HCT116 (cell line): ENCODE results near the gene CENPE. TPM values are rescaled to one million over a fixed set of nuclear protein-coding genes. Genes with fewer than 3 reads are reported as not detected.

Experiments
- ATAC-seq: fragments of 200-7000 bp; cut with Tn5 transposase; 2 replicates; pipeline ENCODE4 v1.9.1; 2020; ENCODE audit warnings: mild to moderate bottlenecking, moderate library complexity
- BruUV-seq: library from RNA; stranded (reverse); fragments of 400-500 nt; replicated peaks from 2 replicates; lab custom pipeline; 2021; lab: Mats Ljungman, UMichigan
- CTCF ChIA-PET: fragments of 300-600 bp; sonication (Branson Sonifier 250); formaldehyde crosslinking; loops from one replicate; lab custom pipeline; 2021; ENCODE audit warnings: antibody characterized with exemption; lab: Charles Lee
- POLR2A ChIA-PET: fragments of 300-600, 350-600 bp; sonication (Branson Sonifier 250); formaldehyde crosslinking; loops from one replicate; lab custom pipeline; 2021; ENCODE audit warnings: antibody characterized with exemption; lab: Charles Lee
- RAD21 ChIA-PET, 2 experiments: fragments of 300-600 bp; sonication (Branson Sonifier 250); formaldehyde crosslinking; loops; one replicate each; lab custom pipeline; 2023; ENCODE audit warnings: low total read pairs in 2 of 2; ENCODE audit not compliant: uncharacterized antibody in 2 of 2, unreplicated experiment in 2 of 2, low non-redundant PET in 1 of 2; lab: Charles Lee
- DNase-seq: peaks from one replicate; pipeline ENCODE4 v3.0.0-alpha.2; 2010; ENCODE audit warnings: low read depth, low spot score
- H2AFZ ChIP-seq: fragments of 200-600 bp; shearing (Covaris generic), sonication (generic); 2 replicates; pipeline ENCODE4 v1.6.1; 2017; ENCODE audit warnings: low read depth, mixed run types, mixed read lengths, antibody characterized with exemption, low read length; ENCODE audit not compliant: poor library complexity, severe bottlenecking
- H3K27ac ChIP-seq: 2 replicates; pipeline ENCODE4 v1.5.1; 2012; ENCODE audit warnings: low read depth, low read length
- H3K27me3 ChIP-seq: fragments of 200-600 bp; sonication (generic); 2 replicates; pipeline ENCODE4 v1.6.1; 2016; ENCODE audit warnings: mixed run types, low read length, mixed read lengths; ENCODE audit not compliant: insufficient read depth
- H3K36me3 ChIP-seq, 2 experiments: fragments of 200-500 bp in 1 of 2; fragments of 200-600 bp in 1 of 2; sonication (Bioruptor generic) in 1 of 2; sonication (generic) in 1 of 2; 2 replicates each; pipeline versions ENCODE4 v1.5.1 to v1.6.1; 2014 to 2016; ENCODE audit warnings: low read length in 2 of 2, inconsistent platforms in 1 of 2, mixed read lengths in 1 of 2, mixed run types in 1 of 2; ENCODE audit not compliant: insufficient read depth in 2 of 2, control insufficient read depth in 1 of 2
- H3K4me1 ChIP-seq, 2 experiments: fragments of 200-600 bp in 1 of 2; sonication (generic) in 1 of 2; 2 replicates each; pipeline versions ENCODE4 v1.5.1 to v1.6.1; 2012 to 2017; ENCODE audit warnings: low read length in 2 of 2, inconsistent platforms in 1 of 2, mild to moderate bottlenecking in 1 of 2, mixed read lengths in 1 of 2, mixed run types in 1 of 2, moderate library complexity in 1 of 2; ENCODE audit not compliant: insufficient read depth in 2 of 2, control insufficient read depth in 1 of 2
- H3K4me2 ChIP-seq: fragments of 200-600 bp; sonication (generic); 2 replicates; pipeline ENCODE4 v1.6.1; 2017; ENCODE audit warnings: mixed run types, low read length, mixed read lengths
- H3K4me3 ChIP-seq, 2 experiments: fragments of 200-600 bp in 1 of 2; sonication (generic) in 1 of 2; replicated peaks in 1 of 2; 2 replicates each; pipeline ENCODE4 v1.5.1; 2011 to 2016; ENCODE audit warnings: low read length in 2 of 2, control low read depth in 1 of 2, low read depth in 1 of 2, mild to moderate bottlenecking in 1 of 2, mixed read lengths in 1 of 2, mixed run types in 1 of 2
- H3K79me2 ChIP-seq: fragments of 200-600 bp; sonication (generic); 2 replicates; pipeline ENCODE4 v1.6.1; 2017; ENCODE audit warnings: mild to moderate bottlenecking, mixed run types, low read length, moderate library complexity, mixed read lengths; ENCODE audit not compliant: insufficient read depth
- H3K9ac ChIP-seq: fragments of 200-600 bp; sonication (generic); 2 replicates; pipeline ENCODE4 v1.6.1; 2016; ENCODE audit warnings: low read length, mixed read lengths
- H3K9me2 ChIP-seq: fragments of 200-600 bp; sonication (generic), shearing (Covaris generic); 2 replicates; pipeline ENCODE4 v1.6.1; 2017; ENCODE audit warnings: mixed run types, mild to moderate bottlenecking, moderate library complexity; ENCODE audit not compliant: insufficient read depth
- H3K9me3 ChIP-seq, 2 experiments: fragments of 200-500 bp in 1 of 2; fragments of 200-600 bp in 1 of 2; sonication (Bioruptor generic) in 1 of 2; sonication (generic) in 1 of 2; 2 replicates each; pipeline ENCODE4 v1.6.1; 2014 to 2017; ENCODE audit warnings: low read length in 2 of 2, mixed read lengths in 2 of 2, inconsistent platforms in 1 of 2, low read depth in 1 of 2, mild to moderate bottlenecking in 1 of 2, mixed run types in 1 of 2, moderate library complexity in 1 of 2; ENCODE audit not compliant: control insufficient read depth in 1 of 2, insufficient read depth in 1 of 2
- H4K20me1 ChIP-seq: fragments of 200-600 bp; sonication (generic), shearing (Covaris generic); 2 replicates; pipeline ENCODE4 v1.6.1; 2017; ENCODE audit warnings: mixed run types, mild to moderate bottlenecking, moderate library complexity; ENCODE audit not compliant: insufficient read depth
- ATF3 ChIP-seq: IDR thresholded peaks from 2 replicates; pipeline ENCODE4 v1.6.1; 2012
- CEBPB ChIP-seq: IDR thresholded peaks from 2 replicates; pipeline ENCODE4 v1.6.1; 2012; ENCODE audit warnings: low read depth
- CTCF ChIP-seq, 3 experiments: fragments of 200-600 bp in 1 of 3; sonication (generic) in 1 of 3; IDR thresholded peaks in 2 of 3; conservative IDR thresholded peaks in 1 of 3; 2 replicates each; pipeline ENCODE4 v1.5.1; 2012 to 2017; ENCODE audit warnings: low read depth in 2 of 3, low read length in 2 of 3, antibody characterized with exemption in 1 of 3, borderline replicate concordance in 1 of 3, control low read depth in 1 of 3, mild to moderate bottlenecking in 1 of 3, mixed read lengths in 1 of 3, mixed run types in 1 of 3, moderate library complexity in 1 of 3; ENCODE audit not compliant: insufficient read depth in 1 of 3
- ELF1 ChIP-seq: IDR thresholded peaks from 2 replicates; pipeline ENCODE4 v1.6.1; 2012; ENCODE audit warnings: low read depth, borderline replicate concordance
- EZH2phosphoT487 ChIP-seq: fragments of 200-600 bp; IDR thresholded peaks from 2 replicates; pipeline ENCODE4 v1.6.1; 2018; ENCODE audit warnings: antibody characterized with exemption, borderline replicate concordance
- RAD21 ChIP-seq: IDR thresholded peaks from 2 replicates; pipeline ENCODE4 v1.6.1; 2012; ENCODE audit warnings: low read depth, mild to moderate bottlenecking
- REST ChIP-seq: IDR thresholded peaks from 2 replicates; pipeline ENCODE4 v1.6.1; 2012; ENCODE audit warnings: low read depth
- SIN3A ChIP-seq: IDR thresholded peaks from 2 replicates; pipeline ENCODE4 v1.6.1; 2012; ENCODE audit warnings: low read depth
- ZBTB33 ChIP-seq: IDR thresholded peaks from 2 replicates; pipeline ENCODE4 v1.6.1; 2011; ENCODE audit warnings: mild to moderate bottlenecking, low read length, moderate library complexity; ENCODE audit not compliant: insufficient replicate concordance; ENCODE audit errors: extremely low read depth
- ZNF274 ChIP-seq: fragments of 200-500 bp; sonication (Bioruptor generic); IDR thresholded peaks from 2 replicates; pipeline ENCODE4 v1.6.1; 2014; ENCODE audit warnings: mild to moderate bottlenecking, low read depth, low read length, inconsistent platforms
- intact Hi-C: fragments of 100-400 bp; cut with micrococcal nuclease; formaldehyde crosslinking; loops from 2 replicates; pipeline ENCODE4 v1.10.0; 2022
- total RNA-seq: library from RNA; stranded (reverse); gene quantifications from one replicate; pipeline ENCODE4 v1.2.1, GENCODE V29; 2021; ENCODE audit not compliant: unreplicated experiment

The CENPE gene
- total RNA-seq, 1 experiment from 2014 or later = 31.3 TPM

GRCh38 chr4:103105558-103106356 is 92.4 kb downstream of the CENPE start:
- ATAC-seq (no peak), DNase-seq (no peak)
- Histone ChIP-seq H3K9me3 (no peaks in the 10 kb centered on the region), H3K27ac (no peak overlapping the region), H3K9me2 (no peaks in the 10 kb centered on the region), H3K4me1 (no peaks in the 10 kb centered on the region), H2AFZ (no peak overlapping the region), H3K36me3 (peaks cover 17 to 23% of the 10 kb centered on the region in 2 experiments), H4K20me1 (no peaks in the 10 kb centered on the region), H3K4me3 (no peak overlapping the region), H3K27me3 (no peaks in the 10 kb centered on the region), H3K79me2 (no peaks in the 10 kb centered on the region), H3K4me2 (no peak overlapping the region), H3K9ac (no peak overlapping the region)
- TF ChIP-seq ELF1 (no peak), EZH2phosphoT487 (no peak), REST (no peak)
- POLR2A ChIA-PET = no interaction called here
- BruUV-seq = no TSS peak
- CTCF ChIA-PET = no interaction called here
- RAD21 ChIA-PET = no interaction called here
- intact Hi-C loops = loop anchor here (10.0 kb wide), 1 partner anchor 829 kb away; no protein-coding TSS in a partner anchor

GRCh38 chr4:103104886-103105285 is 93.3 kb downstream of the CENPE start:
- Histone ChIP-seq H3K9me2 (no peaks in the 10 kb centered on the region), H3K4me3 (no peak overlapping the region), H3K9me3 (no peaks in the 10 kb centered on the region), H3K9ac (no peak overlapping the region), H3K36me3 (peaks cover 15 to 22% of the 10 kb centered on the region in 2 experiments), H3K4me1 (0 out of 4 replicates have a peak, but pooled peaks cover 0 to 2% of the 10 kb centered on the region in 2 experiments), H4K20me1 (no peaks in the 10 kb centered on the region), H3K79me2 (no peaks in the 10 kb centered on the region), H3K27me3 (no peaks in the 10 kb centered on the region), H2AFZ (no peak overlapping the region), H3K4me2 (no peak overlapping the region), H3K27ac (no peak overlapping the region)
- no peak for DNase-seq
- CTCF ChIA-PET = no interaction called here
- intact Hi-C loops = loop anchor here (10.0 kb wide), 1 partner anchor 830 kb away; no protein-coding TSS in a partner anchor
- ATAC-seq = no peak
- POLR2A ChIA-PET = no interaction called here
- no TSS peak for BruUV-seq
- RAD21 ChIA-PET = no interaction called here
- TF ChIP-seq ATF3 = no peak
- TF ChIP-seq ZNF274 = no peak
- TF ChIP-seq CTCF (IDR thresholded peaks at IDR 0.05 in 2 of 3, conservative IDR thresholded peaks at IDR 0.05 in 1 of 3; ENCODE audit: borderline replicate concordance in 1 of 3, insufficient read depth in 1 of 3, low read depth in 2 of 3, low read length in 2 of 3) = no peak
- TF ChIP-seq CEBPB = no peak
- TF ChIP-seq RAD21 = no peak
- no peak for TF ChIP-seq SIN3A
- no peak for TF ChIP-seq ZBTB33
- TF ChIP-seq, all 23 proteins: peak for 0
